Naive B cell (primary cell): ENCODE measurements around the gene ST3GAL2. TPM values are rescaled to one million over a fixed set of nuclear protein-coding genes. Genes with fewer than 3 reads are reported as not detected.
"Not testable (repeated sequence)": the region's sequence is repeated elsewhere in the genome, so short reads cannot be mapped to it uniquely, and the experiment has no call there.

Source experiments
- ATAC-seq, 2 donors: fragments of 150-1000 bp; cut with Tn5 transposase; 2 replicates each; pipeline ENCODE4 v1.10.0; 2021; ENCODE audit warnings: low read depth in 2 of 2, mild to moderate bottlenecking in 2 of 2, moderate library complexity in 2 of 2
- DNase-seq: peaks from one replicate; pipeline ENCODE4 v3.0.0; 2022
- H3K27ac Mint-ChIP-seq, 6 donors: one replicate each; pipeline ENCODE4 v1.8.0; 2020 to 2022; ENCODE audit warnings: mild to moderate bottlenecking in 6 of 6, mixed read lengths in 6 of 6, moderate library complexity in 5 of 6, inconsistent platforms in 2 of 6
- H3K27me3 Mint-ChIP-seq, 3 donors: one replicate each; pipeline ENCODE4 v1.8.0; 2021 to 2022; ENCODE audit warnings: mixed read lengths in 3 of 3, mild to moderate bottlenecking in 1 of 3
- H3K36me3 Mint-ChIP-seq, 2 donors: one replicate each; pipeline ENCODE4 v1.8.0; 2020 to 2022; ENCODE audit warnings: mixed read lengths in 2 of 2, inconsistent platforms in 1 of 2, mild to moderate bottlenecking in 1 of 2
- H3K4me1 Mint-ChIP-seq, 3 donors: one replicate each; pipeline ENCODE4 v1.8.0; 2020 to 2022; ENCODE audit warnings: mixed read lengths in 3 of 3, inconsistent platforms in 1 of 3, mild to moderate bottlenecking in 1 of 3, moderate library complexity in 1 of 3
- H3K4me3 Mint-ChIP-seq, 8 donors: one replicate each; pipeline ENCODE4 v1.8.0; 2020 to 2022; ENCODE audit warnings: mild to moderate bottlenecking in 8 of 8, mixed read lengths in 8 of 8, moderate library complexity in 8 of 8, inconsistent platforms in 2 of 8
- H3K9me3 Mint-ChIP-seq, 7 donors: one replicate each; pipeline ENCODE4 v1.8.0; 2020 to 2022; ENCODE audit warnings: mixed read lengths in 7 of 7, mild to moderate bottlenecking in 5 of 7, inconsistent platforms in 2 of 7, moderate library complexity in 1 of 7
- polyA plus RNA-seq, 6 donors: library from polyadenylated mRNA; unstranded; fragments of 300-500 nt; fragmentation: Illumina TruSeq; gene quantifications; one replicate each; pipeline ENCODE4 v1.2.3, GENCODE V29; 2021; ENCODE audit warnings: low read depth in 6 of 6

Gene ST3GAL2
- polyA plus RNA-seq, 6 donors from 2014 or later = 12.7 to 28.7 (median 22.3) TPM

- H3K9me3 Mint-ChIP-seq = no peaks in the 10 kb centered on the region
- peaks cover 0 to 9% of the 10 kb centered on the region in 2 donors for H3K36me3 Mint-ChIP-seq
- H3K4me3 Mint-ChIP-seq = peak overlapping the region in 5 of 8 donors; percentile 47 to 76 (median 73)
- peaks cover 43 to 71% (median 60%) of the 10 kb centered on the region in 3 donors for H3K4me1 Mint-ChIP-seq
- H3K27ac Mint-ChIP-seq = peak overlapping the region in 2 of 6 donors; percentile 9 to 68
- ATAC-seq (no peak), DNase-seq (no peak)
- no peaks in the 10 kb centered on the region for H3K27me3 Mint-ChIP-seq
Observed at GRCh38 chr16:70407811-70408274, 31.1 kb downstream of the ST3GAL2 start.

GRCh38 chr16:70406104-70406503, 32.8 kb downstream of the ST3GAL2 start:
- not testable (repeated sequence) for H3K27me3 Mint-ChIP-seq
- peak overlapping the region in 7 of 8 donors; percentile 26 to 88 (median 78) for H3K4me3 Mint-ChIP-seq

GRCh38 chr16:70402916-70403659, 35.8 kb downstream of the ST3GAL2 start:
- Mint-ChIP-seq H3K4me1 (peaks cover 48 to 61% (median 60%) of the 10 kb centered on the region in 3 donors), H3K36me3 (no peaks in the 10 kb centered on the region)

More at GRCh38 chr16:70406104-70406503, 32.8 kb downstream of the ST3GAL2 start:
- H3K9me3 Mint-ChIP-seq, ATAC-seq, DNase-seq, H3K36me3 Mint-ChIP-seq: not testable (repeated sequence)
- H3K27ac Mint-ChIP-seq = peak overlapping the region; percentile 15 to 94 (median 72)
- H3K4me1 Mint-ChIP-seq = peaks cover 54 to 72% (median 64%) of the 10 kb centered on the region in 3 donors

GRCh38 chr16:70399951-70400350, 38.9 kb downstream of the ST3GAL2 start:
- DNase-seq (no peak), ATAC-seq (no peak)
- H3K4me3 Mint-ChIP-seq = peak overlapping the region in 1 of 8 donors; percentile 10
- H3K4me1 Mint-ChIP-seq = peaks cover 31 to 33% (median 32%) of the 10 kb centered on the region in 3 donors
- H3K36me3 Mint-ChIP-seq = no peaks in the 10 kb centered on the region
- H3K27me3 Mint-ChIP-seq = no peaks in the 10 kb centered on the region
- no peak overlapping the region for H3K27ac Mint-ChIP-seq
- H3K9me3 Mint-ChIP-seq = no peaks in the 10 kb centered on the region

More at GRCh38 chr16:70402916-70403659, 35.8 kb downstream of the ST3GAL2 start:
- ATAC-seq (no peak), DNase-seq (no peak)
- H3K27me3 Mint-ChIP-seq = no peaks in the 10 kb centered on the region
- H3K9me3 Mint-ChIP-seq = no peaks in the 10 kb centered on the region
- peak overlapping the region in 6 of 8 donors; percentile 5 to 82 (median 42) for H3K4me3 Mint-ChIP-seq
- H3K27ac Mint-ChIP-seq = peak overlapping the region in 4 of 6 donors; percentile 39 to 98 (median 79)

- no peak for ATAC-seq
- peaks cover 26 to 28% (median 27%) of the 10 kb centered on the region in 3 donors for H3K4me1 Mint-ChIP-seq
Observed at GRCh38 chr16:70399381-70399780, 39.5 kb downstream of the ST3GAL2 start.

GRCh38 chr16:70398177-70398743, 40.6 kb downstream of the ST3GAL2 start:
- Mint-ChIP-seq H3K4me1 (peaks cover 15 to 19% (median 16%) of the 10 kb centered on the region in 3 donors), H3K27me3 (no peaks in the 10 kb centered on the region), H3K4me3 (no peak overlapping the region), H3K36me3 (no peaks in the 10 kb centered on the region), H3K27ac (no peak overlapping the region), H3K9me3 (no peaks in the 10 kb centered on the region)
- ATAC-seq = no peak
- no peak for DNase-seq

More at GRCh38 chr16:70399381-70399780, 39.5 kb downstream of the ST3GAL2 start:
- Mint-ChIP-seq H3K4me3 (no peak overlapping the region), H3K36me3 (no peaks in the 10 kb centered on the region), H3K27ac (no peak overlapping the region), H3K27me3 (no peaks in the 10 kb centered on the region), H3K9me3 (no peaks in the 10 kb centered on the region)
- DNase-seq = no peak

- DNase-seq = no peak
- no peaks in the 10 kb centered on the region for H3K36me3 Mint-ChIP-seq
- H3K4me3 Mint-ChIP-seq = no peak overlapping the region
- H3K27me3 Mint-ChIP-seq = no peaks in the 10 kb centered on the region
- H3K9me3 Mint-ChIP-seq = no peaks in the 10 kb centered on the region
- ATAC-seq = no peak
- peaks cover 10 to 14% (median 11%) of the 10 kb centered on the region in 3 donors for H3K4me1 Mint-ChIP-seq
- peak overlapping the region in 2 of 6 donors; percentile 32 to 58 for H3K27ac Mint-ChIP-seq
Observed at GRCh38 chr16:70396246-70396904, 42.5 kb downstream of the ST3GAL2 start.

GRCh38 chr16:70395345-70395901, 43.5 kb downstream of the ST3GAL2 start:
- Mint-ChIP-seq H3K9me3 (no peaks in the 10 kb centered on the region), H3K4me3 (no peak overlapping the region), H3K36me3 (no peaks in the 10 kb centered on the region), H3K27me3 (no peaks in the 10 kb centered on the region), H3K4me1 (peaks cover 7 to 10% (median 9%) of the 10 kb centered on the region in 3 donors), H3K27ac (peak overlapping the region in 2 of 6 donors; percentile 18 to 82)
- DNase-seq = peak; percentile 55
- ATAC-seq = peak; percentile 71 to 83

GRCh38 chr16:70394853-70395252, 44.0 kb downstream of the ST3GAL2 start:
- Mint-ChIP-seq H3K27me3 (no peaks in the 10 kb centered on the region), H3K9me3 (no peaks in the 10 kb centered on the region), H3K36me3 (no peaks in the 10 kb centered on the region), H3K4me1 (peaks cover 5 to 8% (median 5%) of the 10 kb centered on the region in 3 donors), H3K4me3 (no peak overlapping the region), H3K27ac (peak overlapping the region in 2 of 6 donors; percentile 10 to 34)
- no peak for ATAC-seq
- no peak for DNase-seq

GRCh38 chr16:70393662-70394061, 45.2 kb downstream of the ST3GAL2 start:
- DNase-seq (no peak), ATAC-seq (no peak)
- Mint-ChIP-seq H3K4me1 (peaks cover 4 to 7% (median 4%) of the 10 kb centered on the region in 3 donors), H3K27me3 (no peaks in the 10 kb centered on the region), H3K27ac (no peak overlapping the region), H3K4me3 (no peak overlapping the region), H3K9me3 (no peaks in the 10 kb centered on the region), H3K36me3 (no peaks in the 10 kb centered on the region)

- Mint-ChIP-seq H3K27ac (no peak overlapping the region), H3K36me3 (peaks cover 7 to 8% of the 10 kb centered on the region in 2 donors), H3K4me3 (no peak overlapping the region), H3K9me3 (no peaks in the 10 kb centered on the region), H3K27me3 (no peaks in the 10 kb centered on the region), H3K4me1 (peaks cover 4 to 7% (median 4%) of the 10 kb centered on the region in 3 donors)
- no peak for DNase-seq
- ATAC-seq = no peak
Observed at GRCh38 chr16:70392606-70393005, 46.3 kb downstream of the ST3GAL2 start.

GRCh38 chr16:70391881-70392481, 46.9 kb downstream of the ST3GAL2 start:
- no peaks in the 10 kb centered on the region for H3K27me3 Mint-ChIP-seq
- H3K36me3 Mint-ChIP-seq = peaks cover 7 to 8% of the 10 kb centered on the region in 2 donors
- H3K4me1 Mint-ChIP-seq = peaks cover 4 to 7% (median 4%) of the 10 kb centered on the region in 3 donors
- no peaks in the 10 kb centered on the region for H3K9me3 Mint-ChIP-seq
- H3K4me3 Mint-ChIP-seq = no peak overlapping the region
- no peak for ATAC-seq
- no peak overlapping the region for H3K27ac Mint-ChIP-seq
- DNase-seq = no peak

- peak overlapping the region in 3 of 6 donors; percentile 57 to 61 (median 59) for H3K27ac Mint-ChIP-seq
- H3K27me3 Mint-ChIP-seq = no peaks in the 10 kb centered on the region
- DNase-seq (no peak), ATAC-seq (no peak)
- peaks cover 4 to 7% (median 4%) of the 10 kb centered on the region in 3 donors for H3K4me1 Mint-ChIP-seq
- no peaks in the 10 kb centered on the region for H3K9me3 Mint-ChIP-seq
- H3K36me3 Mint-ChIP-seq = peaks cover 7 to 8% of the 10 kb centered on the region in 2 donors
- H3K4me3 Mint-ChIP-seq = no peak overlapping the region
Observed at GRCh38 chr16:70391446-70391845, 47.5 kb downstream of the ST3GAL2 start.
